Adrenal gland (tissue), 5 donors: ENCODE measurements around the gene USP49.

Experiments used
- POLR2A ChIP-seq, 2 donors: fragments of 450-650 bp; IDR thresholded peaks; one replicate each; pipeline ENCODE4 v1.6.1; 2017; ENCODE audit warnings: antibody characterized with exemption in 2 of 2, mild to moderate bottlenecking in 2 of 2, moderate library complexity in 1 of 2
- TF ChIP-seq, protein P1 (sequence below), 6 experiments: fragments of 450-650 bp in 4 of 6; fragments of 200-600 bp in 2 of 6; sonication (generic) in 1 of 6; IDR thresholded peaks; 1 replicate in 5 of 6; 2 replicates in 1 of 6; pipeline versions ENCODE4 v1.5.1 to v1.8.0; 2016 to 2021; ENCODE audit warnings: antibody characterized with exemption in 6 of 6, mild to moderate bottlenecking in 2 of 6, moderate library complexity in 1 of 6
- donor health status: DM: no; HTN: no; CAD: no.

GRCh38 chr6:41815587-41815986 lies 79.6 kb downstream of the USP49 start:
- TF ChIP-seq, protein P1, sequence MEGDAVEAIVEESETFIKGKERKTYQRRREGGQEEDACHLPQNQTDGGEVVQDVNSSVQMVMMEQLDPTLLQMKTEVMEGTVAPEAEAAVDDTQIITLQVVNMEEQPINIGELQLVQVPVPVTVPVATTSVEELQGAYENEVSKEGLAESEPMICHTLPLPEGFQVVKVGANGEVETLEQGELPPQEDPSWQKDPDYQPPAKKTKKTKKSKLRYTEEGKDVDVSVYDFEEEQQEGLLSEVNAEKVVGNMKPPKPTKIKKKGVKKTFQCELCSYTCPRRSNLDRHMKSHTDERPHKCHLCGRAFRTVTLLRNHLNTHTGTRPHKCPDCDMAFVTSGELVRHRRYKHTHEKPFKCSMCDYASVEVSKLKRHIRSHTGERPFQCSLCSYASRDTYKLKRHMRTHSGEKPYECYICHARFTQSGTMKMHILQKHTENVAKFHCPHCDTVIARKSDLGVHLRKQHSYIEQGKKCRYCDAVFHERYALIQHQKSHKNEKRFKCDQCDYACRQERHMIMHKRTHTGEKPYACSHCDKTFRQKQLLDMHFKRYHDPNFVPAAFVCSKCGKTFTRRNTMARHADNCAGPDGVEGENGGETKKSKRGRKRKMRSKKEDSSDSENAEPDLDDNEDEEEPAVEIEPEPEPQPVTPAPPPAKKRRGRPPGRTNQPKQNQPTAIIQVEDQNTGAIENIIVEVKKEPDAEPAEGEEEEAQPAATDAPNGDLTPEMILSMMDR (IDR thresholded peaks at IDR 0.05) = no peak
- no peak for TF ChIP-seq POLR2A (IDR thresholded peaks at IDR 0.05)
